A172 (cell line): ENCODE data around the gene PPP1R1B. TPM values are rescaled to one million over a fixed set of nuclear protein-coding genes. Genes with fewer than 3 reads are reported as not detected.

Experiments
- DNase-seq: peaks from one replicate; pipeline ENCODE4 v3.0.0-alpha.2; 2015; ENCODE audit warnings: low spot score
- total RNA-seq: library from RNA; depleted of rRNA; stranded (reverse); fragments of >200 nt; shearing (Covaris generic); gene quantifications from 2 replicates; pipeline ENCODE4 v1.2.3, GENCODE V29; 2014

The PPP1R1B gene
- total RNA-seq, 1 experiment from 2014 or later: not detected

- no peak for DNase-seq
Observed at GRCh38 chr17:39615434-39615833, 11.3 kb upstream of the PPP1R1B start.

GRCh38 chr17:39617100-39617445, 9.7 kb upstream of the PPP1R1B start:
- DNase-seq: no peak

GRCh38 chr17:39617446-39618245, 9.1 kb upstream of the PPP1R1B start:
- peak; percentile 47 for DNase-seq

GRCh38 chr17:39618246-39618913, 8.4 kb upstream of the PPP1R1B start:
- no peak for DNase-seq

- no peak for DNase-seq
Observed at GRCh38 chr17:39618956-39619785, 7.6 kb upstream of the PPP1R1B start.

- DNase-seq: no peak
Observed at GRCh38 chr17:39619786-39620101, 7.0 kb upstream of the PPP1R1B start.

GRCh38 chr17:39621523-39622379, 5.0 kb upstream of the PPP1R1B start:
- peak; percentile 72 for DNase-seq

DNA sequence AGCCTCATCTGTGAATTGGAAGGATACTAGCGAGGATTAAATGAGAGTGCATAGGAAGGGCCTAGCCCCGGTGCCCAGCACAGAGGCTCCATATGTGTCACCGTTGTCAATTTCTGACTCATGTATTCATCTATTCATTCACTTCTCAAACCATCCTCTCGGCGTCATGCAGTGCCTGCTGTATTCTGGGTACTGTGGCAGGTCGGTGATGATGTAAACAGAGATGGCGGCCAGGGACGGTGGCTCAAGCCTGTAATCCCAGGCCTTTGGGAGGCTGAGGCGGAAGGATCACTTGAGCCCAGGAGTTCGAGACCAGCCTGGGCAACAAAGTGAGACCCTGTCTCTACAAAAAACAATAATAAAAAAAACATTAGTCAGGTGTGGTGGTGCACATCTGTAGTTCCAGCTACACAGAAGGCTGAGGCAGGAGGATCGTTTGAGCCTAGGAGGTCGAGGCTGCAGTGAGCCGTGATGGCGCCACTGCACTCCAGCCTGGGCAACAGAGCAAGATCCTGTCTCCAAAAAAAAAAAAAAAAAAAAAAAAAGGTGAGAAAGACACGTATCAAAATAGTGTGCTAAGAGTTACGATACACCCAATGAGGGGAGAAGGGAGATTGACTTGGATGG, 4.3 kb upstream of the PPP1R1B start:
- DNase-seq: no peak

- DNase-seq: peak; percentile 63
Observed at GRCh38 chr17:39623356-39623950, 3.3 kb upstream of the PPP1R1B start.

DNA sequence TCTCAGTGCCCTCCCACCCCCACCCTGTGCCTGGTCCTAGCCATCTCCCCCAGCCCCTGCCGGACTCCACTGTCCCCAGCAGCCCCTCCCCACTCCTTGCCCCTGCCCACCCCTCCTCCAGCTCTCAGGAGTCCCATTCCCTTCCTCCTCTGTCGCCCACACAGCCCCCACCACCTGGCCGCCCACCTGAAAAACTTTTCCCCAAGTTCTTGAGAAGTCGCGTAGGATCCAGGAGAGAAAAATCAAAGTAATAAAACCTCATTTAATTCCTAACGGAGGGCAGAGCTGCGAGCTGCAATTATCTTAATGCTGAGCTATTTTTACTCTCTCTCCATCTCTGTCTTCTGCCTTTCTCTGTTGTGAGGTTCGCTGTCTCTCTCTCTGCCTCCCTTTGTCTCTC, 2.4 kb upstream of the PPP1R1B start:
- DNase-seq: no peak

GRCh38 chr17:39625198-39625785, 1.5 kb upstream of the PPP1R1B start:
- no peak for DNase-seq

DNA sequence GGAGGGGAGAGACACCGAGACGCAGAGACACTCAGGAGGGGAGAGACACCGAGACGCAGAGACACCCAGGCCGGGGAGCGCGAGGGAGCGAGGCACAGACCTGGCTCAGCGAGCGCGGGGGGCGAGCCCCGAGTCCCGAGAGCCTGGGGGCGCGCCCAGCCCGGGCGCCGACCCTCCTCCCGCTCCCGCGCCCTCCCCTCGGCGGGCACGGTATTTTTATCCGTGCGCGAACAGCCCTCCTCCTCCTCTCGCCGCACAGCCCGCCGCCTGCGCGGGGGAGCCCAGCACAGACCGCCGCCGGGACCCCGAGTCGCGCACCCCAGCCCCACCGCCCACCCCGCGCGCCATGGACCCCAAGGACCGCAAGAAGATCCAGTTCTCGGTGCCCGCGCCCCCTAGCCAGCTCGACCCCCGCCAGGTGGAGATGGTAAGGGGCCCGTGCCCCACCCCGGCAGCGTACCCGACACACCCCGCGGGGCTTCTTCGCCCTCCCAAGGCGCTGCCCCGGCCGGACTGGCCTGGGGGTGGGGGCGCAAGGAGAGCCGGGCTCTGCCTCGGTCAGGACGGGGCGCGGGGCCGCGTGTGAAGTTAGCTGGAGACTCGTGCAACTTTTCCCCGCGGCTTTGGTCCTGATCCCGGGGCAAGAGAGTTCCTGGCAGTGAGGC, 427 bp downstream of the PPP1R1B start:
- no peak for DNase-seq

DNA sequence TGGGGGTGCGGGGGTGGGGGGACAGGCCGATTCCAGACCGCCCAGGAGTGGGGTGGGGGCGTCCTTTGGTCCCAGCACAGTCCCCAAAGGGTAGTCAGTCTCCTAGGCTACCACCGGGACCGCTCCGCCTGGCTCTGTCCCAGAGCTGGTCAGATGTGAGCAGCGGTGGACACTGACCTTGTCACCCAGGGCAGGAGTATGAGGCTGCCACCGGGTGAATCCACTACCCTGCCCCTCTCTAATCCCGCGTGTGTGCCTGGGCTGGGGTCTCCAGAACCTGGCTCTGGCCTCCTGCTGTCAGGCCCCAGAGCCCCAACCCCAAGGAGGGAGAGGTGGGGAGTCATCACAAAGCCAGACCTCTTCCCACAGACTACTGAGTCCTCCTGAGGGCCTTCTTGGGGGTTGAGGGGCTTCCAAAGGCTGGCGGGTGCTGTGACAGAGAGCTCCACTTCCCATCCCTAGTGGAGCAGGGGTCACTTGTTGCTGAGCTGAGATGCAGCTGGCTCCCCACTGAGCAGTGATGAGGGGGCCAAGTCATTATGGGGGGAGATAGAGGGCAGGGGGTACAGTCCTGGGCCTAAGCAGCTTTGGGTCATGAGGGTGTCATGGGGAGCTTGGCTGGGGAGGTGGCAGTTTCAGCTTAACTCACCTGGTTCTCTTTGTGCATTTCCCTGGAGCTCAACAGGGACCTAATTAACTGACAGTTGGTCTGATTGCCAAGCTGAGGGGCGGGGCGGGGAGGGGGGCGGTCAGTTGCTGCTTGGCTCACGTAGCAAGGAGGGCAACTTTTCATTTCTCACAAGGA, 1.2 kb downstream of the PPP1R1B start:
- DNase-seq: no peak

GRCh38 chr17:39628655-39629493, 2.1 kb downstream of the PPP1R1B start:
- no peak for DNase-seq

GRCh38 chr17:39629494-39629880, 2.7 kb downstream of the PPP1R1B start:
- DNase-seq: no peak

DNA sequence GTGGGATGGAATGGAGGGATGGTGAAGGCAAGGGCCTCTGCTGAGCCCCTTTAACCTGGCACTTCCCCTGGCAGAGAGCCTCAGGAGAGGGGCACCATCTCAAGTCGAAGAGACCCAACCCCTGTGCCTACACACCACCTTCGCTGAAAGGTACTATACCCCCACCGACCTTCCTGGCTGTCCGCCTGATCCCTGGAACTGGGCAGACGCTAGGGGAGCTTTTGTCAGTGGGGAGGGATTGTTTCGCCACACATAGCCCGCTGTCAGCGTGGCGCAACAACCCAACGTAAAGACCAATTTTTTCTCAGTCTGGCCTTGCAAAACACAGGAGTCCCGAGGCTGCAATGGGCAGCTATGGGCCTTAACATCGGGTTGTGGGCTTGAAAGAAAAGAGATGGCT, 3.1 kb downstream of the PPP1R1B start:
- DNase-seq: no peak

- no peak for DNase-seq
Observed at GRCh38 chr17:39631403-39631802, 4.7 kb downstream of the PPP1R1B start.
